Measurements from ENCODE around the gene STK32C. TPM values are rescaled to one million over a fixed set of nuclear protein-coding genes. Genes with fewer than 3 reads are reported as not detected.

Gene STK32C
- total RNA-seq, 1 donor from 2014 or later = 2.5 TPM

DNA sequence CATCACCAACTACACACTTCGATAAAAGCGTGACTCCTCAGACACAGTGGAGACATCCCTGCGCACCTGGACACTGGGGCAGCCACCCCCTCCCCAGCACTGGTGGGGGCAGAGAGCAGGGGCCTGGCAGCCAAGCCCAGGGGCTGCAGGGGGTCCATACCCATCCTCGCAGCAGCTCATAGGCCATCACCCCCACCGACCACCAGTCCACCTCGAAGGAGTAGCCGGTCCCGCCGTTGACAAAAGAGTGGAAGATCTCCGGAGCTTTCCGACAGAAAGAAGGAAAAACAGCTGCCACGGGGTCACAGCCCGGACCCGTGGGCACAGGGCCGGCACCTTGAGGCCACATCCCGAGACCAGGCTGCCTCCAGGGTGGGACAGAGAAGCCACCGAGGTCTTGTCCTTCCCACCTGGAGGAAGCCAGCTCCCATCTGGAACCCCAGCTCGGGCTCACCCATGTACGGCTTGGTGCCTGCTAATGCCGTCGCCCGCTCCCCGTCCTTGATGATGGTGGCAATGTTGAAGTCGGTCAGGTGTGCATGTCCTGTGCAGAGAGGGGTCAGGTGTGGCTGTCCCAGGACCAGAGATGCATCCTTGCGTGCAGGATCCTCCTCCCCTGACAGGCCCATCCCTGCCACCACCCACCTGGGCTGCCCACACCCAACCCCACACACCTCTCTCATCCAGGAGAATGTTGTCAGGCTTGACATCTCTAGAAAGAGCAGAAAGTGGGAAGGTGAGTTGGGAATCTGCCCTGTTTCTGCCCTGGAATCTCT, 82.5 kb downstream of the STK32C start:
- Histone ChIP-seq H3K4me3 (no peak overlapping the region), H3K79me2 (ENCODE audit: low read depth) (no peaks in the 10 kb centered on the region), H4K20me1 (ENCODE audit: low read depth) (no peaks in the 10 kb centered on the region), H3K4me1 (no peaks in the 10 kb centered on the region), H3K27ac (no peak overlapping the region), H3F3A (ENCODE audit: low read depth) (no peaks in the 10 kb centered on the region), H3K27me3 (no peaks in the 10 kb centered on the region), H3K4me2 (no peak overlapping the region), H3K9me3 (ENCODE audit: low read depth) (no peaks in the 10 kb centered on the region), H2AFZ (replicated peaks) (no peak overlapping the region), H3K36me3 (no peaks in the 10 kb centered on the region), H3K9ac (no peak overlapping the region)
- no peak for DNase-seq (ENCODE audit: low spot score)
- Mint-ChIP-seq H3K27me3 (ENCODE audit: insufficient read depth, low read depth) (peaks cover 2% of the 10 kb centered on the region), H3K4me3 (no peak overlapping the region), H3K4me1 (peaks cover 9% of the 10 kb centered on the region), H3K27ac (no peak overlapping the region), H3K9me3 (peaks cover 5% of the 10 kb centered on the region), H3K36me3 (peaks cover 5% of the 10 kb centered on the region)
- TF ChIP-seq, protein P1, sequence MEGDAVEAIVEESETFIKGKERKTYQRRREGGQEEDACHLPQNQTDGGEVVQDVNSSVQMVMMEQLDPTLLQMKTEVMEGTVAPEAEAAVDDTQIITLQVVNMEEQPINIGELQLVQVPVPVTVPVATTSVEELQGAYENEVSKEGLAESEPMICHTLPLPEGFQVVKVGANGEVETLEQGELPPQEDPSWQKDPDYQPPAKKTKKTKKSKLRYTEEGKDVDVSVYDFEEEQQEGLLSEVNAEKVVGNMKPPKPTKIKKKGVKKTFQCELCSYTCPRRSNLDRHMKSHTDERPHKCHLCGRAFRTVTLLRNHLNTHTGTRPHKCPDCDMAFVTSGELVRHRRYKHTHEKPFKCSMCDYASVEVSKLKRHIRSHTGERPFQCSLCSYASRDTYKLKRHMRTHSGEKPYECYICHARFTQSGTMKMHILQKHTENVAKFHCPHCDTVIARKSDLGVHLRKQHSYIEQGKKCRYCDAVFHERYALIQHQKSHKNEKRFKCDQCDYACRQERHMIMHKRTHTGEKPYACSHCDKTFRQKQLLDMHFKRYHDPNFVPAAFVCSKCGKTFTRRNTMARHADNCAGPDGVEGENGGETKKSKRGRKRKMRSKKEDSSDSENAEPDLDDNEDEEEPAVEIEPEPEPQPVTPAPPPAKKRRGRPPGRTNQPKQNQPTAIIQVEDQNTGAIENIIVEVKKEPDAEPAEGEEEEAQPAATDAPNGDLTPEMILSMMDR (IDR thresholded peaks at IDR 0.05) = no peak
- TF ChIP-seq EZH2 (IDR thresholded peaks at IDR 0.05) = no peak
- no peak for TF ChIP-seq EZH2phosphoT487 (IDR thresholded peaks at IDR 0.05)

DNA sequence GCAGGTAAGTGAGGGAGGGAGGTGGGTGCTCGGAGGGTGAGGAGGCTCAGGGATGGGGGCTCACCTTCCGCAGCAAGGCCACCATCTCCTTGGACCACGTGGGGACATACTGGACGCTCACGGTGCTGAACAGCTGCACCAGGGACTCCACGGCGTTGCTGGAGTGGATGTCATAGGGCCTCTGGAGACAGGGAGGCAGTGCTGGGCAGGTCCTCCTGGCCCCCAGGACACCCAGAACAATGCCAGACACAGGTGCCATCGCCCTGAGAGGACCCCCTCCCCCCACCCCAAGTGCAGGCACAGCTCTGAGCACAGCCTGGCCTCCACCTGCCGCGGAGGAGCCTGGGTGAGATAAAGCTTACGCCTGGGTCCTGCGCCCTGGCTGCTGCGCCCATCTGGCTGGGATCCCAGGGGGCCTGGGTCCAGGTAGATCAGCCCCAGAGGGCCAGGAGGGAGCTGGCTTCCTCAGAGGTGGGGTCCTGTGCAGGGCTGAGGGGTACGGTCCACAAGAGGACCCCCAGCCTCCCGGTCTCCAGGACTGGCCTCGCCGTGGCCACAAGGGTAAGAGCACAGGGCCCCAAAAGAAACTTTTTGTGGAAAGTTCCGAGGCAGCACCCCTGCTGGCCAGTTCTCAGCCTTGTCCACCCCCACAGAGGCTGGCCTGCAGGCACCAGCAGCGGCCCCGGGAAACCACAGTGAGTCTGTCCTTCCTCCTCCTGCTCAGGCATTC, 83.2 kb downstream of the STK32C start:
- no peak for DNase-seq (ENCODE audit: low spot score)
- no peak overlapping the region for H3K9ac ChIP-seq
- peaks cover 5% of the 10 kb centered on the region for H3K9me3 Mint-ChIP-seq
- H3K4me1 ChIP-seq = no peaks in the 10 kb centered on the region
- H3K27ac ChIP-seq = no peak overlapping the region
- no peaks in the 10 kb centered on the region for H3K36me3 ChIP-seq
- peaks cover 1% of the 10 kb centered on the region for H3K27me3 Mint-ChIP-seq (ENCODE audit: insufficient read depth, low read depth)
- H3K79me2 ChIP-seq (ENCODE audit: low read depth) = no peaks in the 10 kb centered on the region
- no peaks in the 10 kb centered on the region for H3K27me3 ChIP-seq
- H2AFZ ChIP-seq (replicated peaks) = no peak overlapping the region
- H3F3A ChIP-seq (ENCODE audit: low read depth) = no peaks in the 10 kb centered on the region
- no peak for TF ChIP-seq EZH2 (IDR thresholded peaks at IDR 0.05)
- no peak for TF ChIP-seq EZH2phosphoT487 (IDR thresholded peaks at IDR 0.05)
- no peak overlapping the region for H3K27ac Mint-ChIP-seq
- no peaks in the 10 kb centered on the region for H4K20me1 ChIP-seq (ENCODE audit: low read depth)
- H3K4me2 ChIP-seq = no peak overlapping the region
- H3K4me3 ChIP-seq = no peak overlapping the region
- H3K36me3 Mint-ChIP-seq = peaks cover 5% of the 10 kb centered on the region
- H3K4me3 Mint-ChIP-seq = no peak overlapping the region
- H3K9me3 ChIP-seq (ENCODE audit: low read depth) = no peaks in the 10 kb centered on the region
- peaks cover 6% of the 10 kb centered on the region for H3K4me1 Mint-ChIP-seq

DNA sequence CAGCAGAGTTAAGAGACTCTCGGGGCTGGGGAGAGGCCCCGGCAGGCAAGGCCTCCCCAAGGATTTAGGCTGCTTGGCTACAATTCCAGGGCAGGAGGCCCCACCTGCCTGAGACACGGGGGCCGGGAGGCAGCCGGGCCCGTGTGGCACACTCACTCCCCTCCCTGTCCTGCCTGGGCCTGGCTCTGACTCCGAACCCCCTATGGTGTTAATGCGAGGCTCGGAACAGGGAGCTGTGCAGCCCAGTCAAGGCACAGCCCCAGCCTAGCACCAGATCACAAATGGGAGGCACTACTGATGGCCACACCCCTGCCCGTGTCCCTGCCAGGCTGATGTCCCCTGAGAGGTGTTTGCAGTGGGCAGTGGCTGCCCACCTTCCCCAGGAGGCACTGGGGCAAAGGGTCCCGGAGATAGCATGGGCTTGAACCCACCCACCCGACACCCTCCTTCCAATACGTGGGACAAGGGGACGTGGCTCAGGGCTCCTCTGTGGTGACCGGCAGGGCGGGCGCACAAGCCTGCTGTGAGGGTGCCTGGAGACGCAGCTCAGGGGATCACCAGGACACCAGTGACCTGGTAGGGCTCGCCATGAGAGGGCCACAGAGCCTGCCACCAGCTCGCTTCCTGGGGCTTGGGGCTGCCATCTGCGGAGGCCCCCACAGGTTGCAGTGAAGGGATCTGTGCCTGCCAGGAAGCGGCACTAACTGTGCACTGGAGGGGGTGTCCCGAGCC, 84.0 kb downstream of the STK32C start:
- DNase-seq (ENCODE audit: low spot score) = no peak
- H2AFZ ChIP-seq (replicated peaks) = no peak overlapping the region
- no peaks in the 10 kb centered on the region for H4K20me1 ChIP-seq (ENCODE audit: low read depth)
- H3K4me1 ChIP-seq = no peaks in the 10 kb centered on the region
- H3K9me3 ChIP-seq (ENCODE audit: low read depth) = no peaks in the 10 kb centered on the region
- no peak overlapping the region for H3K27ac ChIP-seq
- no peaks in the 10 kb centered on the region for H3F3A ChIP-seq (ENCODE audit: low read depth)
- H3K4me3 Mint-ChIP-seq = no peak overlapping the region
- H3K4me2 ChIP-seq = no peak overlapping the region
- no peak overlapping the region for H3K9ac ChIP-seq
- H3K9me3 Mint-ChIP-seq = peaks cover 7% of the 10 kb centered on the region
- no peaks in the 10 kb centered on the region for H3K27me3 Mint-ChIP-seq (ENCODE audit: insufficient read depth, low read depth)
- no peaks in the 10 kb centered on the region for H3K27me3 ChIP-seq
- H3K4me1 Mint-ChIP-seq = peaks cover 2% of the 10 kb centered on the region
- H3K4me3 ChIP-seq = no peak overlapping the region
- no peaks in the 10 kb centered on the region for H3K79me2 ChIP-seq (ENCODE audit: low read depth)
- H3K27ac Mint-ChIP-seq = no peak overlapping the region
- TF ChIP-seq EZH2 (IDR thresholded peaks at IDR 0.05) (no peak), EZH2phosphoT487 (IDR thresholded peaks at IDR 0.05) (no peak)
- TF ChIP-seq, protein P1 (IDR thresholded peaks at IDR 0.05) = no peak
- no peaks in the 10 kb centered on the region for H3K36me3 ChIP-seq
- peaks cover 5% of the 10 kb centered on the region for H3K36me3 Mint-ChIP-seq

All from neural progenitor cell (in vitro differentiated cells).